NT2/D1 (cell line): ENCODE measurements around the gene TSEN15.
A peak's percentile ranks its signal among the peaks of the same experiment; 100 is the strongest.

Source experiments
- DNase-seq: peaks from one replicate; pipeline ENCODE4 v3.0.0-alpha.2; 2011; ENCODE audit warnings: low read depth, low spot score
- H3K27me3 ChIP-seq: 2 replicates; pipeline ENCODE4 v1.6.0; 2011; ENCODE audit warnings: mild to moderate bottlenecking; ENCODE audit not compliant: insufficient read length, insufficient read depth
- H3K36me3 ChIP-seq: 2 replicates; pipeline ENCODE4 v1.6.1; 2011; ENCODE audit warnings: mild to moderate bottlenecking, low read length, mixed read lengths; ENCODE audit not compliant: insufficient read depth, insufficient read length
- H3K4me1 ChIP-seq: 2 replicates; pipeline ENCODE4 v1.5.1; 2011; ENCODE audit not compliant: insufficient read depth, insufficient read length
- H3K4me3 ChIP-seq: 2 replicates; pipeline ENCODE4 v1.5.1; 2011; ENCODE audit warnings: low read depth; ENCODE audit not compliant: insufficient read length
- H3K9ac ChIP-seq: 2 replicates; pipeline ENCODE4 v1.6.0; 2011; ENCODE audit warnings: low read depth; ENCODE audit not compliant: insufficient read length
- H3K9me3 ChIP-seq: 2 replicates; pipeline ENCODE4 v1.5.1; 2011; ENCODE audit warnings: mild to moderate bottlenecking, low read length; ENCODE audit not compliant: insufficient read depth
- SUZ12 ChIP-seq: IDR thresholded peaks from 2 replicates; pipeline ENCODE4 v1.6.1; 2011; ENCODE audit not compliant: insufficient read length, insufficient read depth; ENCODE audit errors: extremely low read depth
- YY1 ChIP-seq: IDR thresholded peaks from 2 replicates; pipeline ENCODE4 v1.6.1; 2011; ENCODE audit not compliant: insufficient read length, insufficient read depth
- ZNF274 ChIP-seq: IDR thresholded peaks from 2 replicates; pipeline ENCODE4 v1.6.1; 2011; ENCODE audit warnings: mild to moderate bottlenecking, low read depth, low read length

TSEN15 gene

DNA sequence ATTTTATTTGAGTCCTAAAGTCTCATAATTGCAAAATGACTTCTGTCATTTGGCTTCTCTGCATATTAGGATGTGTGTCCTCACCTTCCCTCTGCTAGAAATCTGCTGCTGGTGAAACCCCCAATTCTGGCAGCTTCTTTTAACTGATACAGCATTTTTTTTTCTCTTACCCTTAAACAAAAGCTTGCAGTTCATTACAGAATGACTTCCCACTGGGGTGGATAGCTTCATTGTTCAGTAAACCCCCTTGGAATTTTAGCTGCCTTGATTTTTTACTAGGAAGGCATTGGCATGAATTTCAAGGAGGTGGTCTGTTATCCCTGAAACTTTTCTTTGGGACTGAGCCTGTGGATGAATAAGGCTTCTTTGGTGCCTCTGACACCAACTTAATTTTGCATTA is 16.8 kb downstream of the TSEN15 start:
- H3K4me1 ChIP-seq = no peaks in the 10 kb centered on the region
- peak; percentile 85 for DNase-seq
- H3K4me3 ChIP-seq = no peak overlapping the region
- no peaks in the 10 kb centered on the region for H3K27me3 ChIP-seq
- no peak overlapping the region for H3K9ac ChIP-seq
- peaks cover 23% of the 10 kb centered on the region for H3K36me3 ChIP-seq
- peaks cover 12% of the 10 kb centered on the region; the same call in 1 of the 2 replicates for H3K9me3 ChIP-seq
- TF ChIP-seq SUZ12 = no peak
- TF ChIP-seq ZNF274 = no peak
- TF ChIP-seq YY1 = no peak

DNA sequence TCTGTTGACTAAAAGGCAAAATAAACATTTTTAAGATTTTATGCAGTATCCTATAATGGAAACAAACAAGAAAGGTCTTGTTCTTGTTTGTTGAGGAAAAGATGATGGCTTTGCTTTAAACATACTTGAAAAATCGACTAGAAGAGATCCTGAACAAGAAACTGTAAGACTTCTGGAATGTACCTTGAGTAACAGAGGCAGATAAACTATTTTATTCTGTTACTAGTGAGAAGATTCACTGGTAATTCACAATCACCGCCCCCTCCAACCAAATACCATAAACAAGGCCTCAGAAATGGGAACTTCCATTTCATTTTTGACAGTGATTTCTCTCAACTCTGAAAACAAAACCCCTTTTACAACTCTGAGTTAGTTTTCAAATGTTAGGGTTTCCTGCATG is 18.1 kb downstream of the TSEN15 start:
- Histone ChIP-seq H3K27me3 (no peaks in the 10 kb centered on the region), H3K4me3 (no peak overlapping the region), H3K9ac (no peak overlapping the region), H3K4me1 (no peaks in the 10 kb centered on the region), H3K9me3 (peaks cover 12% of the 10 kb centered on the region; the same call in 1 of the 2 replicates), H3K36me3 (peaks cover 25% of the 10 kb centered on the region)
- DNase-seq = no peak
- no peak for TF ChIP-seq SUZ12
- TF ChIP-seq ZNF274 = no peak
- no peak for TF ChIP-seq YY1

GRCh38 chr1:184072376-184072775 is 20.8 kb downstream of the TSEN15 start:
- Histone ChIP-seq H3K4me3 (no peak overlapping the region), H3K27me3 (no peaks in the 10 kb centered on the region), H3K36me3 (peaks cover 23% of the 10 kb centered on the region), H3K9me3 (peaks cover 12% of the 10 kb centered on the region), H3K9ac (no peak overlapping the region), H3K4me1 (no peaks in the 10 kb centered on the region)
- no peak for DNase-seq
- no peak for TF ChIP-seq SUZ12
- no peak for TF ChIP-seq ZNF274
- no peak for TF ChIP-seq YY1

- Histone ChIP-seq H3K36me3 (peaks cover 23% of the 10 kb centered on the region), H3K9me3 (peaks cover 13% of the 10 kb centered on the region), H3K4me3 (no peak overlapping the region), H3K27me3 (no peaks in the 10 kb centered on the region), H3K4me1 (no peaks in the 10 kb centered on the region), H3K9ac (no peak overlapping the region)
- TF ChIP-seq SUZ12 = no peak
- no peak for TF ChIP-seq YY1
- no peak for TF ChIP-seq ZNF274
- no peak for DNase-seq
Measured at GRCh38 chr1:184074383-184074782, 22.9 kb downstream of the TSEN15 start.

GRCh38 chr1:184075055-184076029 is 23.8 kb downstream of the TSEN15 start:
- DNase-seq = peak; percentile 48
- H3K36me3 ChIP-seq = peaks cover 23% of the 10 kb centered on the region
- H3K4me3 ChIP-seq = no peak overlapping the region
- TF ChIP-seq YY1 = no peak
- no peak for TF ChIP-seq SUZ12
- TF ChIP-seq ZNF274 = no peak
- H3K4me1 ChIP-seq = no peaks in the 10 kb centered on the region
- H3K27me3 ChIP-seq = no peaks in the 10 kb centered on the region
- H3K9me3 ChIP-seq = peaks cover 13% of the 10 kb centered on the region
- no peak overlapping the region for H3K9ac ChIP-seq

DNA sequence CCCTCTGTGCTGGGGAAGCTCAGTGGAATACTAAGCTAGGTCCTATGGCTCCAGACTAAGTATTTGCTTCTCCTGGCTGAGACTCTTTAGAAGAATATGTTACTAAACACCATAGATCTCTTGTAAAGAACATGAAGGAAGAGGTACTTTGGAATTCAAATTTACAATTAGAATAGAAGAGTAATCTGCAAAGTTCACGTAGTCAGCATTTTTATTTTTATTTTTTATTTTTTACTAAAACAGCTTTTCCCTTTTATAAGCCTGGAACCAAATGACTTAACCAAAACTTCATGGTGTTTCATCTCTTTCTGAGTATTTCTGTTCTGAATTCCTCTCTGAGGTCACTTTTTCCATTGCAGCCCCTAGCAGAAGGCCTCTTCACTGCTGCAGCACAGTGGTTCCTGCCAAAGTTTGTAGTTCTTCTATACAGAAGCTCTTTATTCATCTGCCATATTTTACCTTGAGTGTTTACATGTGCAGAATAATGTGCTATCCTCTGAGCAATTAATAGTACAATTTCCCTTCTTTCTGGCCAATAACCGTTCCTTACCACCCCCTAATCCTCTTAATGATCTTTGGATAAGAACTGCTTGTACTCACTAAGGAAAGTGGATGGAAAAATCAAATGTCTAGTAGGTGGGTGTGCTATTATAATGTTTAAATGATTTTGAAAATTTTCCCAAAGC is 27.2 kb downstream of the TSEN15 start:
- no peak overlapping the region for H3K4me3 ChIP-seq
- peaks cover 4% of the 10 kb centered on the region for H3K36me3 ChIP-seq
- no peaks in the 10 kb centered on the region for H3K4me1 ChIP-seq
- TF ChIP-seq YY1 (no peak), SUZ12 (no peak), ZNF274 (no peak)
- no peak overlapping the region for H3K9ac ChIP-seq
- DNase-seq = no peak
- no peaks in the 10 kb centered on the region for H3K27me3 ChIP-seq
- H3K9me3 ChIP-seq = peaks cover 13% of the 10 kb centered on the region

DNA sequence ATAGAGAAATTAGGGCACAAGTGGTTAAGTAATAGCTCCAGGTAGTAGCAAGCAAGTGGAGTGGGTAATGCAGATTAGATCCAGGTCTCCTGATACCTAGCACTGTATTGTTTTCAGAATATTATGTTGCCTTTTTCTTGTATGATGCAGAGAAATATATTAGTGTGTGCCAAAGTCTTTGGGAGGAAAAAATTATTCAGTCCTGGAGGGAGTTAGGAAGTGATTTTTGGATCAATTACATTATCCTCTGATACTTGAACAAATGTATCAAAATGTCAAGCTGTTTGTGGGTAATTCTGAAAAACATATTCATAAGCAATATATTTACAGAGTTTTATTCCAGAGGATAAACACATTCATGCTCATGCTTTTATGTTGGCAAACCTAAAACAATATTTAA is 28.8 kb downstream of the TSEN15 start:
- H3K4me1 ChIP-seq = no peaks in the 10 kb centered on the region
- H3K9me3 ChIP-seq = peaks cover 13% of the 10 kb centered on the region
- DNase-seq = no peak
- H3K27me3 ChIP-seq = no peaks in the 10 kb centered on the region
- H3K9ac ChIP-seq = no peak overlapping the region
- H3K36me3 ChIP-seq = no peaks in the 10 kb centered on the region
- no peak overlapping the region for H3K4me3 ChIP-seq
- TF ChIP-seq SUZ12 = no peak
